ENCODE results near the gene LMF1. TPM values are rescaled to one million over a fixed set of nuclear protein-coding genes. Genes with fewer than 3 reads are reported as not detected.
"Not testable (repeated sequence)": the region's sequence is repeated elsewhere in the genome, so short reads cannot be mapped to it uniquely, and the experiment has no call there.

The LMF1 gene
- total RNA-seq, 1 donor: 29.4 TPM

DNA sequence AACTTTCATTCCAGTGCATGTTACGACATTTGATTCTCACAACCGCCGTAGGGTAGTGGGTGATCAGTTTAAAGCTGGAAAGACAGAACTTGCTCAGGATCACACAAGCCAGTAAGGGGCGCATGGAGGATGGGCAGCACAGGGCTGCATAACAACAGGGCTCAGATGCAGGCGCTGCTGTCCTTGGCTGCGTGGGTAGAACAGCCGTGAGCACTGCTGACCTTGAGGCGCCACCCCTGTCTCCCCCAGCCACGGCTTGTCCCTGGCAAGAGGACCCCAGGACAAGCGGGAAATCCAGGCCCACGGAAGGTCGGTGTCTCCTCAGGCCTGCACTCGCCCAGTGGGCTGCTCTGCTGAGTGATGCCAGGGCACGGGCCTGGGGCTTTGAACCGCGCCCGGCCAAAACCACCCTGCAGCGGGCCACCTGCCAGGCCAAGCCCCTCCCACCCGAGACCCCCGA, 84.7 kb downstream of the LMF1 start:
- TF ChIP-seq, protein P1, sequence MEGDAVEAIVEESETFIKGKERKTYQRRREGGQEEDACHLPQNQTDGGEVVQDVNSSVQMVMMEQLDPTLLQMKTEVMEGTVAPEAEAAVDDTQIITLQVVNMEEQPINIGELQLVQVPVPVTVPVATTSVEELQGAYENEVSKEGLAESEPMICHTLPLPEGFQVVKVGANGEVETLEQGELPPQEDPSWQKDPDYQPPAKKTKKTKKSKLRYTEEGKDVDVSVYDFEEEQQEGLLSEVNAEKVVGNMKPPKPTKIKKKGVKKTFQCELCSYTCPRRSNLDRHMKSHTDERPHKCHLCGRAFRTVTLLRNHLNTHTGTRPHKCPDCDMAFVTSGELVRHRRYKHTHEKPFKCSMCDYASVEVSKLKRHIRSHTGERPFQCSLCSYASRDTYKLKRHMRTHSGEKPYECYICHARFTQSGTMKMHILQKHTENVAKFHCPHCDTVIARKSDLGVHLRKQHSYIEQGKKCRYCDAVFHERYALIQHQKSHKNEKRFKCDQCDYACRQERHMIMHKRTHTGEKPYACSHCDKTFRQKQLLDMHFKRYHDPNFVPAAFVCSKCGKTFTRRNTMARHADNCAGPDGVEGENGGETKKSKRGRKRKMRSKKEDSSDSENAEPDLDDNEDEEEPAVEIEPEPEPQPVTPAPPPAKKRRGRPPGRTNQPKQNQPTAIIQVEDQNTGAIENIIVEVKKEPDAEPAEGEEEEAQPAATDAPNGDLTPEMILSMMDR (IDR thresholded peaks at IDR 0.05; ENCODE audit: insufficient read depth, low read length): no peak

GRCh38 chr16:885391-885790, 85.4 kb downstream of the LMF1 start:
- no peak overlapping the region for H3K4me3 ChIP-seq (ENCODE audit: low read depth, low read length)
- TF ChIP-seq, protein P1 (IDR thresholded peaks at IDR 0.05; ENCODE audit: insufficient read depth, low read length): no peak
- DNase-seq (ENCODE audit: low read depth): no peak

More for the DNA sequence above, 84.7 kb downstream of the LMF1 start:
- no peak overlapping the region for H3K4me3 ChIP-seq (ENCODE audit: low read depth, low read length)
- no peak for DNase-seq (ENCODE audit: low read depth)

DNA sequence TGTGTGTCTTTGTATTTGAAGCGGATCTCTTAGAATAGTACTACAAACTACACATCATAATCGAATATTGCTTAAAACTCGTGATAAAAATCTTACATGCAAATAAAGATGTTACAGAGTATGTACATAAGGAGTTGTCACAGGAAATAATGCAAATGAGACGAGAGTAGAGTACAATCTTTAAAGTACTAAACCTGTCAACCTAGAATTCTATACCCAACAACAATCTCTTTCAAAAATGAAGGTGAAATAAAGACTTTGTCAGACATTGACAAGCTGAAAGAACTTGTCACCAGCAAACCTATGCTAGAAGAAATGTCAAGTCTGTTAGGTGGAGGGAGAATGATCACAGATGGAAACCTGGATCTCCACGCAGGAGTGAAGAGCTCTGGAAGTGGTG, 86.6 kb downstream of the LMF1 start:
- TF ChIP-seq, protein P1 (IDR thresholded peaks at IDR 0.05; ENCODE audit: insufficient read depth, low read length): no peak
- no peak for DNase-seq (ENCODE audit: low read depth)

GRCh38 chr16:883781-884180, 87.0 kb downstream of the LMF1 start:
- H3K4me3 ChIP-seq (ENCODE audit: low read depth, low read length): no peak overlapping the region
- DNase-seq (ENCODE audit: low read depth): no peak
- TF ChIP-seq, protein P1 (IDR thresholded peaks at IDR 0.05; ENCODE audit: insufficient read depth, low read length): no peak

More for the DNA sequence above, 86.6 kb downstream of the LMF1 start:
- H3K4me3 ChIP-seq (ENCODE audit: low read depth, low read length): no peak overlapping the region

- no peak overlapping the region for H3K4me3 ChIP-seq (ENCODE audit: low read depth, low read length)
- DNase-seq (ENCODE audit: low read depth): no peak
- TF ChIP-seq, protein P1 (IDR thresholded peaks at IDR 0.05; ENCODE audit: insufficient read depth, low read length): no peak
Measured at GRCh38 chr16:883340-883739, 87.4 kb downstream of the LMF1 start.

- not testable (repeated sequence) for DNase-seq (ENCODE audit: low read depth); H3K4me3 ChIP-seq (ENCODE audit: low read depth, low read length)
Measured at GRCh38 chr16:882671-883070, 88.1 kb downstream of the LMF1 start.

DNA sequence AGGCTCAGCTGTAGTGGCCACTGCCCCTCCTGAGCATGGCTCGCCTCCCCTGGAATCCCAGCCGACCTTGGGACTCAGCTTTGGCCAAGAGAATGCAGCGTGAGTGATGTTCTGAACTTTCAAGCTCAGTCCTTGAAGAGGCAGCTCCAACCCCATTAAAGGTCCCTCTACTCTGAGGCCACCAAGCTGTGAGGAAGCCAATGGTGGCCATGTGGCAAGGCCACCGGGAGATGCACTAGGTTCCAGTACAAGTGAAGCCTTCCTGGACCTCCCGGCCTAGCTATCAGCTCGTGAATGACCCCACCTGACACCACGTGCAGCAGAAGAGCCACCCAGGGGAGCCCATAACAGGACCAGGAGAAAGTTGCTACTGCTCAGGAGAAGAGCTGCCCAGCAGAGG, 88.5 kb downstream of the LMF1 start:
- H3K4me3 ChIP-seq (ENCODE audit: low read depth, low read length): no peak overlapping the region
- TF ChIP-seq, protein P1 (IDR thresholded peaks at IDR 0.05; ENCODE audit: insufficient read depth, low read length): no peak
- DNase-seq (ENCODE audit: low read depth): no peak
